GM23338 (cell line): ENCODE data around the gene PFKP.
A peak's percentile ranks its signal among the peaks of the same experiment; 100 is the strongest.

ENCODE experiments used
- CREB1 ChIP-seq: fragments of 250-450 bp; sonication (Bioruptor Pico); IDR thresholded peaks from 2 replicates; pipeline ENCODE4 v1.5.0; 2020; ENCODE audit warnings: low read depth, mild to moderate bottlenecking, moderate library complexity
- CTCF ChIP-seq, 2 experiments: fragments of 200-600 bp in 1 of 2; sonication (generic) in 1 of 2; conservative IDR thresholded peaks; 2 replicates each; pipeline versions ENCODE4 v1.5.1 to v1.6.1; 2016 to 2017; ENCODE audit warnings: antibody characterized with exemption in 2 of 2, low read depth in 2 of 2, mild to moderate bottlenecking in 2 of 2, moderate library complexity in 1 of 2
- ETS1 ChIP-seq: IDR thresholded peaks from 2 replicates; pipeline ENCODE4 v1.6.1; 2016; ENCODE audit warnings: antibody characterized with exemption
- EZH2 ChIP-seq: fragments of 200-600 bp; sonication (generic); IDR thresholded peaks from one replicate; pipeline ENCODE4 v1.8.0; 2017; ENCODE audit warnings: antibody characterized with exemption, mild to moderate bottlenecking, low read depth; ENCODE audit not compliant: unreplicated experiment
- EZH2phosphoT487 ChIP-seq: fragments of 200-600 bp; sonication (generic); IDR thresholded peaks from one replicate; pipeline ENCODE4 v1.8.1; 2018; ENCODE audit warnings: antibody characterized with exemption; ENCODE audit not compliant: unreplicated experiment
- POLR2AphosphoS5 ChIP-seq: IDR thresholded peaks from 2 replicates; pipeline ENCODE4 v1.6.1; 2016; ENCODE audit warnings: antibody characterized with exemption, low read depth
- TF ChIP-seq, protein P1 (sequence below): fragments of 250-450 bp; sonication (Bioruptor Pico); IDR thresholded peaks from 2 replicates; pipeline ENCODE4 v1.5.0; 2020; ENCODE audit warnings: mild to moderate bottlenecking, moderate library complexity
- TF ChIP-seq, protein P2 (sequence below): IDR thresholded peaks from one replicate; pipeline ENCODE4 v1.6.1; 2018; ENCODE audit warnings: antibody characterized with exemption; ENCODE audit not compliant: unreplicated experiment

DNA sequence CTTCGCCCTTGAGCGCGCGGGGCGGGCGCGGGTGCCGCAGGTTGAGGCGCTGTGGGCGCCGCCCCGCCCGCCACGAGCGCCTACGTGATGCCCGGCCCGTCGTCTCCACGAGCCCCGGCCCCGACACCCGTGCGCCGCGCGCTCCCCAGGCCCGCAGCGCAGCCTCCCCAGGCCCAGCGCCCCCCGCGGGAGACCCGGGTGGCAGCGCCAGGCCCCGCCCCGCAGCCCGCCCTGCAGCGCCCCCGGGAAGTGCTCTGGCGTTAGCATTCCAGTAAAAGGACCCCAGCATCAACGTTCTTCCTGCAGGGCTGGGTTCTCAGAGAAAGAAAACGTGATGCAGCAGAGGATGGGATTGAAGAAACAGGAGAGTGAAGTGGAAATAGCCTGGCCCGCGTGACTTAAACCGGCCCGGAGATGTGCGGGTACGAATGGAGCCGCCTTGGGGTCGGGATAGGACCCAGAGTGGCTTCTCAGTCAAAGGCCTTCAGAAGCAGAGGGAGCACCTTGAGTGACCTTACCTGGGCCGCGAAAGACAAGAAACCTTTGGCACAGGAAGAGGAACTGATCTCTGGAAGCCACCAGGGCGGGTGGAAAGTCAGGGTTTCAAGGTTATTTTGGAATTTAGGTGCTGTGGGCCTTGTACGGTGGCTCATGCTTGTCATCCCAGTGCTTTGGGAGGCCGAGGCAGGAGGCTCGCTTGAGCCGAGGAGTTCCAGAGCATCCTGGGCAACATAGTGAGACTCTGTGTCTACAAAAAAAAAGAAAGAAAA, 1.8 kb downstream of the PFKP start:
- TF ChIP-seq CTCF (conservative IDR thresholded peaks at IDR 0.05; ENCODE audit: low read depth in 2 of 2) = peak in 1 of 2 experiments; percentile 21; a peak in 2 of 4 replicates
- no peak for TF ChIP-seq EZH2
- TF ChIP-seq POLR2AphosphoS5 = no peak; the same call in 1 of the 2 replicates
- TF ChIP-seq CREB1 = no peak
- TF ChIP-seq, protein P1, sequence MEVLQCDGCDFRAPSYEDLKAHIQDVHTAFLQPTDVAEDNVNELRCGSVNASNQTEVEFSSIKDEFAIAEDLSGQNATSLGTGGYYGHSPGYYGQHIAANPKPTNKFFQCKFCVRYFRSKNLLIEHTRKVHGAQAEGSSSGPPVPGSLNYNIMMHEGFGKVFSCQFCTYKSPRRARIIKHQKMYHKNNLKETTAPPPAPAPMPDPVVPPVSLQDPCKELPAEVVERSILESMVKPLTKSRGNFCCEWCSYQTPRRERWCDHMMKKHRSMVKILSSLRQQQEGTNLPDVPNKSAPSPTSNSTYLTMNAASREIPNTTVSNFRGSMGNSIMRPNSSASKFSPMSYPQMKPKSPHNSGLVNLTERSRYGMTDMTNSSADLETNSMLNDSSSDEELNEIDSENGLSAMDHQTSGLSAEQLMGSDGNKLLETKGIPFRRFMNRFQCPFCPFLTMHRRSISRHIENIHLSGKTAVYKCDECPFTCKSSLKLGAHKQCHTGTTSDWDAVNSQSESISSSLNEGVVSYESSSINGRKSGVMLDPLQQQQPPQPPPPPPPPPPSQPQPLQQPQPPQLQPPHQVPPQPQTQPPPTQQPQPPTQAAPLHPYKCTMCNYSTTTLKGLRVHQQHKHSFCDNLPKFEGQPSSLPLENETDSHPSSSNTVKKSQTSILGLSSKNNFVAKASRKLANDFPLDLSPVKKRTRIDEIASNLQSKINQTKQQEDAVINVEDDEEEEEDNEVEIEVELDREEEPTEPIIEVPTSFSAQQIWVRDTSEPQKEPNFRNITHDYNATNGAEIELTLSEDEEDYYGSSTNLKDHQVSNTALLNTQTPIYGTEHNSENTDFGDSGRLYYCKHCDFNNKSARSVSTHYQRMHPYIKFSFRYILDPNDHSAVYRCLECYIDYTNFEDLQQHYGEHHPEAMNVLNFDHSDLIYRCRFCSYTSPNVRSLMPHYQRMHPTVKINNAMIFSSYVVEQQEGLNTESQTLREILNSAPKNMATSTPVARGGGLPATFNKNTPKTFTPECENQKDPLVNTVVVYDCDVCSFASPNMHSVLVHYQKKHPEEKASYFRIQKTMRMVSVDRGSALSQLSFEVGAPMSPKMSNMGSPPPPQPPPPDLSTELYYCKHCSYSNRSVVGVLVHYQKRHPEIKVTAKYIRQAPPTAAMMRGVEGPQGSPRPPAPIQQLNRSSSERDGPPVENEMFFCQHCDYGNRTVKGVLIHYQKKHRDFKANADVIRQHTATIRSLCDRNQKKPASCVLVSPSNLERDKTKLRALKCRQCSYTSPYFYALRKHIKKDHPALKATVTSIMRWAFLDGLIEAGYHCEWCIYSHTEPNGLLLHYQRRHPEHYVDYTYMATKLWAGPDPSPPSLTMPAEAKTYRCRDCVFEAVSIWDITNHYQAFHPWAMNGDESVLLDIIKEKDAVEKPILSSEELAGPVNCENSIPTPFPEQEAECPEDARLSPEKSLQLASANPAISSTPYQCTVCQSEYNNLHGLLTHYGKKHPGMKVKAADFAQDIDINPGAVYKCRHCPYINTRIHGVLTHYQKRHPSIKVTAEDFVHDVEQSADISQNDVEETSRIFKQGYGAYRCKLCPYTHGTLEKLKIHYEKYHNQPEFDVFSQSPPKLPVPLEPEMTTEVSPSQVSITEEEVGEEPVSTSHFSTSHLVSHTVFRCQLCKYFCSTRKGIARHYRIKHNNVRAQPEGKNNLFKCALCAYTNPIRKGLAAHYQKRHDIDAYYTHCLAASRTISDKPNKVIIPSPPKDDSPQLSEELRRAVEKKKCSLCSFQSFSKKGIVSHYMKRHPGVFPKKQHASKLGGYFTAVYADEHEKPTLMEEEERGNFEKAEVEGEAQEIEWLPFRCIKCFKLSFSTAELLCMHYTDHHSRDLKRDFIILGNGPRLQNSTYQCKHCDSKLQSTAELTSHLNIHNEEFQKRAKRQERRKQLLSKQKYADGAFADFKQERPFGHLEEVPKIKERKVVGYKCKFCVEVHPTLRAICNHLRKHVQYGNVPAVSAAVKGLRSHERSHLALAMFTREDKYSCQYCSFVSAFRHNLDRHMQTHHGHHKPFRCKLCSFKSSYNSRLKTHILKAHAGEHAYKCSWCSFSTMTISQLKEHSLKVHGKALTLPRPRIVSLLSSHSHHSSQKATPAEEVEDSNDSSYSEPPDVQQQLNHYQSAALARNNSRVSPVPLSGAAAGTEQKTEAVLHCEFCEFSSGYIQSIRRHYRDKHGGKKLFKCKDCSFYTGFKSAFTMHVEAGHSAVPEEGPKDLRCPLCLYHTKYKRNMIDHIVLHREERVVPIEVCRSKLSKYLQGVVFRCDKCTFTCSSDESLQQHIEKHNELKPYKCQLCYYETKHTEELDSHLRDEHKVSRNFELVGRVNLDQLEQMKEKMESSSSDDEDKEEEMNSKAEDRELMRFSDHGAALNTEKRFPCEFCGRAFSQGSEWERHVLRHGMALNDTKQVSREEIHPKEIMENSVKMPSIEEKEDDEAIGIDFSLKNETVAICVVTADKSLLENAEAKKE (CRISPR knock-in tag) = no peak
- TF ChIP-seq ETS1 = no peak
- TF ChIP-seq, protein P2, sequence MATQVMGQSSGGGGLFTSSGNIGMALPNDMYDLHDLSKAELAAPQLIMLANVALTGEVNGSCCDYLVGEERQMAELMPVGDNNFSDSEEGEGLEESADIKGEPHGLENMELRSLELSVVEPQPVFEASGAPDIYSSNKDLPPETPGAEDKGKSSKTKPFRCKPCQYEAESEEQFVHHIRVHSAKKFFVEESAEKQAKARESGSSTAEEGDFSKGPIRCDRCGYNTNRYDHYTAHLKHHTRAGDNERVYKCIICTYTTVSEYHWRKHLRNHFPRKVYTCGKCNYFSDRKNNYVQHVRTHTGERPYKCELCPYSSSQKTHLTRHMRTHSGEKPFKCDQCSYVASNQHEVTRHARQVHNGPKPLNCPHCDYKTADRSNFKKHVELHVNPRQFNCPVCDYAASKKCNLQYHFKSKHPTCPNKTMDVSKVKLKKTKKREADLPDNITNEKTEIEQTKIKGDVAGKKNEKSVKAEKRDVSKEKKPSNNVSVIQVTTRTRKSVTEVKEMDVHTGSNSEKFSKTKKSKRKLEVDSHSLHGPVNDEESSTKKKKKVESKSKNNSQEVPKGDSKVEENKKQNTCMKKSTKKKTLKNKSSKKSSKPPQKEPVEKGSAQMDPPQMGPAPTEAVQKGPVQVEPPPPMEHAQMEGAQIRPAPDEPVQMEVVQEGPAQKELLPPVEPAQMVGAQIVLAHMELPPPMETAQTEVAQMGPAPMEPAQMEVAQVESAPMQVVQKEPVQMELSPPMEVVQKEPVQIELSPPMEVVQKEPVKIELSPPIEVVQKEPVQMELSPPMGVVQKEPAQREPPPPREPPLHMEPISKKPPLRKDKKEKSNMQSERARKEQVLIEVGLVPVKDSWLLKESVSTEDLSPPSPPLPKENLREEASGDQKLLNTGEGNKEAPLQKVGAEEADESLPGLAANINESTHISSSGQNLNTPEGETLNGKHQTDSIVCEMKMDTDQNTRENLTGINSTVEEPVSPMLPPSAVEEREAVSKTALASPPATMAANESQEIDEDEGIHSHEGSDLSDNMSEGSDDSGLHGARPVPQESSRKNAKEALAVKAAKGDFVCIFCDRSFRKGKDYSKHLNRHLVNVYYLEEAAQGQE = no peak
- no peak for TF ChIP-seq EZH2phosphoT487
